Endodermal cell (in vitro differentiated cells): ENCODE measurements around the gene PAQR8. TPM values are rescaled to one million over a fixed set of nuclear protein-coding genes. Genes with fewer than 3 reads are reported as not detected.

Experiments used
- DNase-seq: peaks from one replicate; pipeline ENCODE4 v3.0.0-alpha.2; 2017
- H3K27ac ChIP-seq: 2 replicates; pipeline ENCODE4 v1.5.1; 2013; ENCODE audit warnings: mild to moderate bottlenecking, low read depth, low read length, moderate library complexity
- H3K27me3 ChIP-seq: 2 replicates; pipeline ENCODE4 v1.6.1; 2013; ENCODE audit warnings: mild to moderate bottlenecking, low read length, moderate library complexity; ENCODE audit not compliant: insufficient read depth, control insufficient read depth, poor library complexity, severe bottlenecking
- H3K36me3 ChIP-seq: 2 replicates; pipeline ENCODE4 v1.7.0; 2013; ENCODE audit warnings: mild to moderate bottlenecking, low read length, moderate library complexity; ENCODE audit not compliant: control insufficient read depth, insufficient read depth
- H3K4me1 ChIP-seq: one replicate; pipeline ENCODE4 v1.7.0; 2013; ENCODE audit warnings: low read length; ENCODE audit not compliant: control insufficient read depth, insufficient read depth
- H3K4me3 ChIP-seq: 2 replicates; pipeline ENCODE4 v1.5.1; 2013; ENCODE audit warnings: mild to moderate bottlenecking, low read length, moderate library complexity
- H3K9ac ChIP-seq: 2 replicates; pipeline ENCODE4 v1.6.1; 2013; ENCODE audit warnings: mild to moderate bottlenecking, low read length, moderate library complexity; ENCODE audit not compliant: poor library complexity, severe bottlenecking; ENCODE audit errors: extremely low read depth
- H3K9me3 ChIP-seq: 2 replicates; pipeline ENCODE4 v1.6.1; 2013; ENCODE audit warnings: mild to moderate bottlenecking, low read length, moderate library complexity; ENCODE audit not compliant: control insufficient read depth
- H3K27ac Mint-ChIP-seq: 2 replicates; pipeline ENCODE4 v1.8.0; 2020; ENCODE audit warnings: mixed read lengths
- H3K27me3 Mint-ChIP-seq: 2 replicates; pipeline ENCODE4 v1.8.0; 2021; ENCODE audit warnings: mild to moderate bottlenecking, mixed read lengths; ENCODE audit not compliant: insufficient read depth
- H3K36me3 Mint-ChIP-seq: 2 replicates; pipeline ENCODE4 v1.8.0; 2020; ENCODE audit warnings: low read depth, mixed read lengths
- H3K4me1 Mint-ChIP-seq: 2 replicates; pipeline ENCODE4 v1.8.0; 2020; ENCODE audit warnings: mixed read lengths
- H3K4me3 Mint-ChIP-seq: 2 replicates; pipeline ENCODE4 v1.8.0; 2020; ENCODE audit warnings: mild to moderate bottlenecking, moderate library complexity, mixed read lengths
- H3K9me3 Mint-ChIP-seq: 2 replicates; pipeline ENCODE4 v1.8.0; 2020; ENCODE audit warnings: mild to moderate bottlenecking, mixed read lengths
- CTCF ChIP-seq: fragments of 200-600 bp; sonication (generic); conservative IDR thresholded peaks from 2 replicates; pipeline ENCODE4 v1.5.0; 2021; ENCODE audit warnings: antibody characterized with exemption, mild to moderate bottlenecking
- WGBS, 2 experiments: methylation state at CpG; one replicate each; pipeline versions ENCODE4 v1.1.5 to v1.1.7; 2013; ENCODE audit warnings: missing lambda C conversion rate in 2 of 2, mixed read lengths in 1 of 2; ENCODE audit not compliant: insufficient coverage in 1 of 2, insufficient read length in 1 of 2; 5-methylcytosine and 5-hydroxymethylcytosine counted together
- total RNA-seq, 2 donors: library from RNA; stranded (reverse); fragmentation: NEBNext Ultra II Directional in 1 of 2; extraction: Animal tissue kit (Norgen Biotek cat#: 25700) in 1 of 2; gene quantifications; 2 replicates in 1 of 2; 3 replicates in 1 of 2; pipeline ENCODE4 v1.2.1, GENCODE V29; 2021

Gene PAQR8
- total RNA-seq, 2 donors from 2014 or later = 5.9 to 6.7 TPM

- H3K36me3 Mint-ChIP-seq = no peaks in the 10 kb centered on the region
- H3K4me1 Mint-ChIP-seq = peaks cover 10% of the 10 kb centered on the region
- H3K9me3 ChIP-seq = no peaks in the 10 kb centered on the region
- whole genome bisulfite sequencing, 2 experiments = 93 to 100% methylated on average over 1 to 2 of the region's 2 CpGs
- H3K4me3 ChIP-seq = no peak overlapping the region
- no peaks in the 10 kb centered on the region for H3K27me3 ChIP-seq
- DNase-seq = no peak
- no peaks in the 10 kb centered on the region for H3K27me3 Mint-ChIP-seq
- no peak overlapping the region for H3K27ac ChIP-seq
- no peaks in the 10 kb centered on the region for H3K36me3 ChIP-seq
- H3K27ac Mint-ChIP-seq = no peak overlapping the region
- no peaks in the 10 kb centered on the region for H3K4me1 ChIP-seq
- TF ChIP-seq CTCF = no peak
- no peaks in the 10 kb centered on the region for H3K9me3 Mint-ChIP-seq
- H3K9ac ChIP-seq = no peak overlapping the region
- H3K4me3 Mint-ChIP-seq = no peak overlapping the region
Measured at GRCh38 chr6:52400313-52401041, 38.5 kb downstream of the PAQR8 start.

GRCh38 chr6:52403086-52403485 is 41.1 kb downstream of the PAQR8 start:
- H3K4me3 ChIP-seq = no peak overlapping the region
- H3K27ac Mint-ChIP-seq = no peak overlapping the region
- H3K4me1 Mint-ChIP-seq = no peaks in the 10 kb centered on the region
- no peaks in the 10 kb centered on the region for H3K4me1 ChIP-seq
- H3K36me3 Mint-ChIP-seq = no peaks in the 10 kb centered on the region
- H3K36me3 ChIP-seq = no peaks in the 10 kb centered on the region
- 95 to 98% methylated on average over 26 of the region's 26 CpGs for WGBS, 2 experiments
- no peak overlapping the region for H3K4me3 Mint-ChIP-seq
- no peaks in the 10 kb centered on the region for H3K9me3 Mint-ChIP-seq
- H3K27me3 Mint-ChIP-seq = no peaks in the 10 kb centered on the region
- no peak overlapping the region for H3K27ac ChIP-seq
- TF ChIP-seq CTCF = no peak
- no peak overlapping the region for H3K9ac ChIP-seq
- no peak for DNase-seq
- H3K9me3 ChIP-seq = no peaks in the 10 kb centered on the region
- no peaks in the 10 kb centered on the region for H3K27me3 ChIP-seq

- H3K36me3 Mint-ChIP-seq = no peaks in the 10 kb centered on the region
- no peak for TF ChIP-seq CTCF
- H3K4me1 Mint-ChIP-seq = no peaks in the 10 kb centered on the region
- Histone ChIP-seq H3K36me3 (no peaks in the 10 kb centered on the region), H3K4me1 (no peaks in the 10 kb centered on the region), H3K9me3 (no peaks in the 10 kb centered on the region), H3K27ac (no peak overlapping the region), H3K9ac (no peak overlapping the region), H3K4me3 (no peak overlapping the region), H3K27me3 (no peaks in the 10 kb centered on the region)
- WGBS, 2 experiments = 94 to 95% methylated on average over 8 to 9 of the region's 9 CpGs
- no peak for DNase-seq
- no peaks in the 10 kb centered on the region for H3K27me3 Mint-ChIP-seq
- no peaks in the 10 kb centered on the region for H3K9me3 Mint-ChIP-seq
- H3K4me3 Mint-ChIP-seq = no peak overlapping the region
- no peak overlapping the region for H3K27ac Mint-ChIP-seq
Measured at GRCh38 chr6:52403627-52404026, 41.7 kb downstream of the PAQR8 start.
